HG03469 (cell line): ENCODE data around the gene TMEM114.

Experiments
- ATAC-seq: cut with Tn5 transposase; IDR thresholded peaks from one replicate; pipeline ENCODE4 v1.9.1; 2021; ENCODE audit warnings: mild to moderate bottlenecking, moderate library complexity, moderate number of reproducible peaks; ENCODE audit not compliant: unreplicated experiment

Gene TMEM114

GRCh38 chr16:8589900-8590688 is at the start of gene TMEM114:
TSS of gene TMEM114 (minus strand) at chr16:8590511. CDS start at chr16:8589838, 673 bp downstream.
- ATAC-seq: no peak

- no peak for ATAC-seq
These were observed 49.4 kb upstream of the TMEM114 start for GRCh38 chr16:8639694-8640093.

- ATAC-seq: no peak
These were observed 44.9 kb upstream of the TMEM114 start for GRCh38 chr16:8634991-8635736.

DNA sequence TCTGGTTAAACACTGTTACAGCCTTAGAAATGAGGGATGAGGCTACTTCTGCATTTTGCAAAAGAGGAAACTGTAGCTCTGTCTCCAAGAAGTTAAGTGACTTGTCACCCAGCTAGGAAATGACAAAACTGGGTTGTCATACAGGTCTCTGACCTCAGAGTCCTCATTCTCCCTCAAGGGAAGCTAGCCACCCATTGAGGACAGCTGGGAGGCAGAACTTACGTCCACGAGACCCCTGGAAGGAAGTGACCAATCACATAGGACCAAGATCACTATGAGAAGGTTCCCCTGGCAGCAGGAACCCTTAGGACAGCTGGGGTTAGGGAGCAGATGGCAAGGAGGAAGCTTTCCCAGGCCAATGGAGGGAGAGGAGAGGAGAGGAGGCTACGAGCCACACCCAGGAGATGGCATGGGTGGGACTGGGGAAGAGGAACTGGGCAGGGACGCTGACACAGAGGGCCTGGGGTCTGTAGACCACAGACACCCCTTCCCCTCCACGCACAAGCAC is 42.4 kb upstream of the TMEM114 start:
- ATAC-seq: no peak

GRCh38 chr16:8631818-8632465 is 41.6 kb upstream of the TMEM114 start:
- no peak for ATAC-seq

DNA sequence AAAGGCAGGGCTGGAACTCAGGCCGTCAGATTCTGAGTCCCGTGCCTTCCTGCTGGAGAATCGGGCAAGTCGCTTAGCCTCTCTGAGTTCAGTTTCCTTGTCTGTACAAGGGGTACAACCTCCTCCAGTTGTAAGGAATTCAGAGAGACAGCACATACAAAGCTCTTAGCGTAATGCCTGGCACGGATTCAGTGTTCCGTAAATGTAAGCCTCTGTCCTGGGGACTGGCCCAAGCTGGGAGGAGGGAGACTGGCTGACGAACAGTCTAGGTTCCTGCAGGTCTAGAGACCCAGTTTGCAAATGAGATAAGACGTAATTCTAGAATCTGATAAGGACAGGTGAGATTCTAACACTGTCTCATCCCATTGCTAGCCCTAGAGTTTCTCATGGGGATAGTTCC is 41.1 kb upstream of the TMEM114 start:
- no peak for ATAC-seq

GRCh38 chr16:8630255-8630953 is 40.1 kb upstream of the TMEM114 start:
- no peak for ATAC-seq

GRCh38 chr16:8628981-8629725 is 38.8 kb upstream of the TMEM114 start:
- no peak for ATAC-seq

DNA sequence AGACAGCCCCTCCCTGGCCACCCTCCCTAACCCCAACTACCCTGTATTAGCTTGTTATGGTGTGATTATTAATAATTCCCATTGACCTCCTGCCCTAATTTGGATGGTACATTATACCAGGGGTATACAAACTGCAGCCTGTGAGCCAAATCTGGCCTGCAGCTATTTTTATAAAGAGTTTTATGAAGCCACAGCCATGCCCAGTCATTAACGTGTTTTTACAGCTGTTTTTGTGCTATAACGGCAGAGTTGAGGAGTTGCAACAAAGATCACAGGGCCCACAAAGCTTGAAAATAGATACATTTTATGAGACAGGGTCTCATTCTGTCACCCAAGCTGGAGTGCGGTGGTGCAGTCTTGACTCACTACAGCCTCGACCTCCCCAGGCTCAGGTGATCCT is 37.1 kb upstream of the TMEM114 start:
- ATAC-seq: no peak

GRCh38 chr16:8626946-8627345 is 36.6 kb upstream of the TMEM114 start:
- ATAC-seq: no peak

DNA sequence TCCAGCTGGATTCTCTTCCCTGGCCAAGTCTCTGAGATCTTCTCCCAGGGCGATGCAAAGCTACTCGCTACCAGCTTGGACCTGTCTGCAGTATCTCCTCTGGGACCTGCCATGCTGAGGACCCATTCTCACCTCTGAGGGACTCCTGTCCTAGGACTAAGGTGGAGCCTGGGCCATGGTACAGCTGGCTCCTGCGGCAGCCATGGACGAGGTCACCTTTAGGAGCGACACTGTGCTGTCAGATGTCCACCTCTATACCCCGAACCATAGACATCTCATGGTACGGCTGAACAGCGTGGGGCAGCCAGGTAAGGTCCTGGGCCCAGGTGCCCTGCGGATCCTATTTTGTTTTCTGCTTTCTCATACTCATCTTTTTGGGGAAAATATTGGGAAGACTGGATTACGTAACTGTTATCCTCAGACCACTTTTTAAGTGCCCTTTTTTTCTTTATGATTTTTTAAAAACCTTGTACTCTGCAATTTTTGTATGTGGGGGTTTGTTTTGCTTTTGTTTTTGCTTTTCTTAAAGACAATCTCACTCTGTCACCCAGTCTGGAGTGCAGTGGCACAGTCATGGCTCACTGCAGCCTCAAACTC is 35.3 kb upstream of the TMEM114 start:
- ATAC-seq: no peak

- no peak for ATAC-seq
These were observed 33.3 kb upstream of the TMEM114 start for GRCh38 chr16:8623634-8624033.

GRCh38 chr16:8622315-8622656 is 32.0 kb upstream of the TMEM114 start:
- ATAC-seq: no peak

- peak; percentile 84 for ATAC-seq
These were observed 31.4 kb upstream of the TMEM114 start, which contains the start of gene METTL22 for GRCh38 chr16:8621572-8622314. TSS of gene METTL22 (plus strand) at chr16:8621698. CDS start at chr16:8625666, 3,968 bp downstream.

DNA sequence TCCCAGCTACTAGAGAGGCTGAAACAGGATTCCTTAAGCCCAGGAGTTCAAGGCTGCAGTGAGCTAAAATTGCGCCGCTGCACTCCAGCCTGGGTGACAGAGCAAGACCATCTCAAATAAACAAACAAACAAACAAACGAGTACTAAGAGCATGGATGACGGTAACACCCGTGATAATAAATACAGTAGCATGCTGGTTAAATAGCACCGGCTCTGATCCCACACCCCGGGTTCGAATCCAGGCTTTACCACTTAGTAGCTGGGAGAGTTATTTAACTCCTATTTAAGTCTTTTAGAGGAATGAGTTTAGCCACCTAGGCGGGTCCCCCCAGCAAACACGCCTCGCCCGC is 30.9 kb upstream of the TMEM114 start:
- ATAC-seq: no peak

DNA sequence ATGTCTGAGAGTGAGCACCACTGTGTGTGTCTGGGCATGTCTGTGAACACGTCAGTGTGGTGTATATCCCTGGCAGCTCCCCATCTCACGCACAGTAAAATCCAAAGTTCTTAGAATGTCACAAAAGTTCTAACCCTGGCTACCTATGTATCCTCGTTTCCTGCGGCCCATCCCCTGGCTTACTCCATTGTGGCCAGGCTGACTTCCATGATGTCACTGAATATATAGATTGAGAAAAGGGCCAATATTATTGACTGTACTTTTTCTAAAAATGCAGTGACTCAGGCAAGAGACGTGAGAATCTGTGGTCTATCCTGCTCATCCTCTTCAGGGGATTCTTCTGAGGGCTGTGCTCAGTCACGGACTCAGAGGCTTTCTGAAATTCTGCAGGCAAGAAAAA is 30.2 kb upstream of the TMEM114 start:
- ATAC-seq: no peak

GRCh38 chr16:8619671-8620370 is 29.5 kb upstream of the TMEM114 start:
- no peak for ATAC-seq

DNA sequence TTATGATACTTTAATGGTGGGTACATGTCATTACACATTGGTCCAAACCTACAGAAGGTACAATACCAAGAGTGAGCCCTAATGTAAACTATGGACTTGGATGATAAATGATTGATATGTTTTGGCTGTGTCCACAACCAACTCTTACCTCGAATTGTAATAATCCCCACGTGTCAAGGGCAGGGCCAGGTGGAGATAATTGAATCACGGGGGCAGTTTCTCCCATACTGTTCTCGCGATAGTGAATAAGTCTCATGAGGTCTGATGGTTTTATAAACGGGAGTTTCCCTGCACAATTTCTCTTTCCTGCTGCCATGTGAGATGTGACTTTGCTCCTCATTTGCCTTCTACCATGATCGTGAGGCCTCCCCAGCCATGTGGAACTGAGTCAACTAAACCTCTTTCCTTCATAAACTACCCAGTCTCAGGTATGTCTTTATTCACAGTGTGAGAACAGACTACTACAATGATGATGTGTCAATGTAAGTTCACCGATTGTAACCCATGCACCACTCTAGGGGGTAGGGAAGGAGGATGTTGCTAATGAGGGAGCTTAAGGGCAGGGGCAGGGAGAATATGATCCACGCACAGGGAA is 24.2 kb upstream of the TMEM114 start:
- ATAC-seq: no peak
